AML-193 (cell line): Measurements from ENCODE around the gene MRC2.
A peak's percentile ranks its signal among the peaks of the same experiment; 100 is the strongest.

Experiments
- DNase-seq, 2 experiments: peaks; one replicate each; lab custom pipeline; 2025; lab: John Stamatoyannopoulos, UW

MRC2 gene

DNA sequence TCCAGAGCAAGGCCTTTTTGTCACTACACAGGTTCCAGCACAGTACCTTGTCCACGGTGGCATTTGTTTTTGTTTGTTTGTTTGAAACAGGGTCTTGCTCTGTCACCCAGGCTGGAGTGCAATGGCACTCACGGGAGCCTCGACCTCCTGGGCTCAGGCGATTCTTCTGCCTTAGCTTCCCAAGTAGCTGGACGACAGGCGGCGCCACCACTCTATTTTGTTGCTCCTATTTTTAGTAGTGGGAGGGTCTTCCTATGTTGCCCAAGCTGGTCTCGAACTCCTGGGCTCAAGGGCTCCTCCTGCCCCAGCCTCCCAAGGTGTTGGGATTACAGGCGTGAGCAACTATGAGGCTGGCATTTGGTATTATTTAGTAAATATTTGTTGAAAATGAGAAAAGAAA, 10.3 kb downstream of the MRC2 start:
- DNase-seq: no peak

DNA sequence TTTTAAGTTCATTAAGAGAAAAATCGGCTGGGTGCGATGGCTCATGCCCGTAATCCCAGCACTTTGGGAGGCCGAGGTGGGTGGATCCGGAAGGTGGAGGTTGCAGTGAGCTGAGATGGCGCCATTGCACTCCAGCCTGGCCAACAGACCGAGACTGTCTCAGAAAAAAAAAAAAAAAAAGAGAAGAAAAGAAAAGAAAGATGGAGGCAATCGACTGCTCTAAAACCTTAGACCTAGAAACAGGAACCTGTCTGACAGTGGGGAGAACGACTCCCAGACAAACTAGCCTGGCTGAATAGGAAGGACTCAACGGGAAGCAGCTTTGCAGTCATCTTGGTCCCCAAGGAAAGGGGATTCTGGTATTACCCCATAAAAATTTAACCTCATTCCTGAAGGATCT, 13.7 kb downstream of the MRC2 start:
- no peak for DNase-seq

DNA sequence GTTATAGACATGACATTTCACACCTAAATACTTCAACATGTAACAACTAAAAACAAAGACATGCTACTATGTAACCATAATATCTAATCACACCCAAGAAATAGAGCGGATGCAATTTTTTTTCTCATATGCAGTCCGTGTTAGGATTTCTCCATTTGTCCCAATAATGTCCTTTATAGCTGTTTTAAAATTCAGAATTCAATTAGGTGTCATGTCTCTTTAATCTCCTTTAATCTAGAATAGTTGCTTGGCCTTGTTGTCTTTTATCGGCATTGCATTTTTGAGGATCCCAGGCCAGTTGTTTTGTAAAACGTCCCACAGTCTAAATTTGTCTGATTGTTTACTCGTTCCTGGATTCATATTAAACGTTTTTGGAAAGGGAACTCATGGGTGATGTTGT, 14.5 kb downstream of the MRC2 start:
- DNase-seq: no peak

DNA sequence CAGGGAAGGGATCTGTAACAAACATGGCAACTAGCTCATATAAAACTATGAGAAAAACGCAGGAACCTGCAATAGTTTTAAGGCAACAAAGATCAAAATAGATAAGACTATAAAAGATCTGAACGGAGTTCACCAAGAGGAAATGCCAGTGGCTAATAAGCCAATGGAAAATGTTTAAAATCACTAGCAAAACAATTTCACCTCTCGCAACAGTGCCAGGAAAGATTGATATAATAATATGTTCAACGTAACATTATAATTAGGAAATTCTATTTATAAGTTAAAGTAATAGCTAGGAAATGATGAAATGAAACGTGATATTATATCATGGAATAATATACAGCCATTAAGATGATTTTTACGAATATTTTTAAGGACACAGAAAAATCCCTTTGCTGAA, 16.0 kb downstream of the MRC2 start:
- DNase-seq: no peak

DNA sequence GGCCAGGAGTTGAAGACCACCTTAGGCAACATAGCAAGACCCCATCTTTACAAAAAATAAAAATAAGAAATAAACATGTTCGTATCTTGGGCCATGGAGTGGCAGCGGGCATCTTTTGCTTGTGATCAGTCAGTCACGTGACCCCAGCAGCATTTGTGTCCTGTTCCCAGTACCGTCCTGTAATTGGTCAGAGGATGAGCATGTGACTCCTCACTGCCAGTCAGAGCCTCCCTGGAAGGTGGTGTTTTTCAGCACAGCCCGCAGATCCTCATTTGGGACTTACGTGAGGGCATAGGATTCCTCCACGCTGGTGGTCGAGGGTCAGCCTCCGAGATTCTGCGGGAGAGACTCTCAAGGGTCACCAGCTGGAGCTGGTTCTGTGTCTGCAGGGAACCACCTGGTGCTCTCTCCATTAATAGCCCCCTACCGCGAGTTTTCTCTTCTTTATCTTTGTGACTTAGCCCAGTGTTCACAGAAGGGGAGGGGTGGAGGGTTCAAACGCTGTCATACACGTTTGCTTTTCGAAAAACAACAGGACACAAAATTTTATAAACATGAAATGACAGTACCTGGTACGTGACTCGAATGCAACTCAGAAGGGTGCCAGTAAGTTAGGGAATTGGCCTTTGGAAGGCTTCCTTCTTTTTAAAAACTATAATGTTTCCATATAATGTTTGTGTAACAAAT, 17.2 kb downstream of the MRC2 start:
- no peak for DNase-seq

DNA sequence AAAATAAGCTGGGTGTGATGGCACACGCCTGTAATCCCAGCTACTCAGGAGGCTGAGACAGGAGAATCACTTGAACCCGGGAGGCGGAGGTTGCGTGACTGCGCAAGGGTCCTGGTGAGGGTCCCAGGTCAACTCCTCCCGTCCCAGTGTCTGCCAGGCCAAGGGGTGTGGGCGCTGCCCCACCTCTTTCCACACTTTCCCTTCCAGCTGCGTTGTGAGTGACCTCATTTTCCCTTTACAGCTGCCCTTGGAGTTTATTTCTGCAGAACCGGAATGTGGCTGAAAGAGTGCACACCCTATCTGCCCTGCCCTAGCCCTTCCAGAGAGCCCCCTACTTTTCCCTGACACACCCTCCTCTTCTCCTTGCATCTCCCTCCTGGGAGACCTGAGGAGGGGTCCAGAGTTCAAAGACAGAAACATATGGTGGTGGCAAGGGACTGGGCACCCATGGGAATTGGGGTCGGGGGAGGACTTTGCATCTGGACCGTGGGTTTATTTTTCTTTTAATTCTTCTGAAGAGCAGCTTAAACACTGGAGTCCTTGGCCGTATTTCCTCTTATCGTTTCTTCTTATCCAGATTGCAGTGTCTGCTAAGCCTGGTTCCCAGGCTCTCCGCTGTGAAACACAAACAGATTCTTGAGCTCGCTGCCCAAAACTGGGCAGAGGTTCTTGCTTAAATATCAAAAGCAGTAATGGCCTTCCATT, 20.9 kb downstream of the MRC2 start:
- no peak for DNase-seq

DNA sequence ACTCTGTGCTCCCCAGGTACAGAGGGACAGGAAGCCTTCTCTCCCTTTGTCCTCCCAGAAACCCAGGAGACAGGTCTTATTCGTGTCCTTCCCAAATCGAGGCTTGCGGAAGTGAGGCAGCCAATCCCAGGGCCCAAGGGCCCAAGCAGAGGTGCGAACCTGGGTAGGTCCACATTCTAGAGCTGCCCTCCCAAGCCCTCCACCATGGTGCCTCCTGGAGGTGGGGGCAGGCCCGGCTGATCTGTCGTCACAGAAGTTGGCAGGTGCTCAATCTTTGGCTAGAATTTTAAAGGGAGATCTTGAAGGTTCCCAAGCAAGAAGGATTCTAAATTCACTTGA, 21.5 kb downstream of the MRC2 start:
- no peak for DNase-seq

DNA sequence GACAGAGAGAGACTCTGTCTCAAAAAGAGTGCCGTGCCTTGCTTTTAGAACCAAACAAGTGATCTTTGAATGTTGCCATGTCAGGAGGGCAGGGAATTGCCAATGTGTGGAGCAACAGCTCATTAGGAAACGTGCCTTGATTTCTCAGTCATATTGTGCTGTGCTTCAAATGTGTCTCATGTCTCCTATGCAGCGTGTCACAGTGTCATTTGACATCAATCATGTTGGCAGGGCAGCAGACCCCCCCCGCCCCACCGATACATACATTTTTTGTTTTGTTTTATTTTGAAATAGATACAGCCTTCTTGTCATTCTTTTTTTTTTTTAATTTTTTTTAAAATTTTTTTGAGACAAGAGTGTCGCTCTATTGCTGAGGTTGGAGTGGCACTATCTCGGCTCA, 22.1 kb downstream of the MRC2 start:
- DNase-seq: no peak

DNA sequence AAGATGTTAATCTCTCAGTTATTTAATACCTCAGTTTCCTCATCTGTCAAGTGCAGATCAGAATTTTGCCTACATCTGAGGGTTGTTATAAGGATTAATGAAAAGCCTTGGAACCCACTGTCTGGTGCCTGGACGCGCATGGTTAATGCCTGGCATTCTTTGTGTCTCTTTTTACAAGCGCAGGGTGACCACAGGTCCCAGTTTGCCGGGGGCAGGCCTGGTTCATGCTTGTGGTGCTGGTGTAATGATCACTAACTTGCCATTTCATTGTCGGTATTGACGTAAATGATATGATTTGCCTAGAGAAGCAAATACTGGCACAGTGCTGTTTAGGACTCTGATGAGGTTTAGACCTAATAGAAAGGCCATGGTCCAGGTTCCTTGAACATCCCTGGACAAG, 23.1 kb downstream of the MRC2 start:
- DNase-seq: no peak

DNA sequence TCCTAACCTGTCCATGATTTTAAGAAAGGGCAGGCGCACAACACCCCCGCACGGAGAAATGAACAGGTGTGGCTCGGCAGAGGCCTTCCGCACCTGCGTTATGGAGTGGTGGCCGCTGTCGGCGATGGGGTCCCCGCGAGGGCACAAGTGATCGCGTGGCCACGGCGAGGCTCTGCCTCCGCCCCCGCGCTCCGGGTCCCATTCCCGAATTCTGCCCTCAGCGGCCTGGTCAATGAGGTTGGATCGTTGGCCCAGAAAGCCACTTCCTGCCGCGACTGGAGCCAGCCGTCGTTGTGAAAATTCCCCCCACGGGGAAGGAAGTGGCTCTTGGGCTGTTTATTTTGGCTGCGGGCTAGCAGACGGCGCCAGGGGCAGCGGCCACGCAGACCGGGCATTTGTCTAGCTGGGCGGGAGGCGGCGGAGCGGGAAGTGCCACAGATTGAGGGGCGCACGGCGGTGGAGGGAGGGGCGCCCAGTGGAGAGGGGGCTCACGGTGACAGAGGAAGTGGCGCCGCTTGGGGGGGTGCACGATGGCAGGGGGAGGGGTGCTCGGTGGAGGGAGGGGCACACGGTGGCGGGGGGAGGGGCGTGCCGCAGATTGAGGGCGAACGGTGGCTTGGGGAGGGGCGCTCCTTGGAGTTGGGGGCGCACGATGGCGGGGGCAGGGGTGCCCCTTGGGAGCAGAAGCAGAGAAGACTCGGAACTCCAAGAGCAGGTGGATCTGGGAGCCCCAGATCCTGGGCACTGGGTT, 25.0 kb downstream of the MRC2 start:
- DNase-seq: peak; percentile 90 to 92

DNA sequence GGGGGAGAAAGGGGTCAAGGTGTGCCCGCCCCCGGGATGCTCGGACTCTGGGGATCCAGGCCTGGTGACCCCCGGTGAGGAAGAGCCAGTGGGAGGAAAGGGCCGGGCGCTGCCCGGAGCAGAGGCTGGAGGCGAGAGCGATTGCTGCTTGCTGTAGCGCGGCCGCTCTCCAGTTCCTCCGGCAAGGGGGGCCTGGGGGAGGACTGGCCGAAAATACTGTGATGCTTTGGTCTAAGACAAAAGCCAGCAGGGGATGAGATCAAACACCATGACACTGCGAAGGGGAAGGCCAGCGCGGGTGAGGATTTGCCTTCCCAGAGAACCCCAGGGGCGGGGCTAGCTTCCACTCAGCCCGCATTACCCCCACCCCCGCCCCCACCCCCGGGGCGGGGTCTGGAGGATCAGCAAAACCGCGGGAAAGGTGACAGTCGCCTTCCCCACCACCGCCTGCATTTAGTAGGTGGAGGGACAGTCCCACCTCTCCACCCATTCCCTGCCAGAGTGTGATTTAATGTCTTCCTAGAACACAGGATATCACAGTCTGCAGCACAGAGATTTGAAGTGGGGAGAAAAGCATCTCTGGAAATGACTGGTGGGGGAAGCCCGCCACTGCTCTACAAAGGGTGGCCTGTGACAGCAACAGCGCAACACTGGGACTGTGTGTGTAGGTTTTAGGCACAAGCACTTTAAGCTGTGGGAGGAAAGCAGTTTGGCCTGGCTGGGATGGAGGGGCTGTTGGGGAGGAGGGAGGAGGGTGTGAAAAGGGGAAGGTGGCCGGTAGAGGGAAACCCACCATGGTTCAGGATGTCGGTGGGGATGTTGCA, 25.7 kb downstream of the MRC2 start:
- peak; percentile 39 to 43 for DNase-seq

DNA sequence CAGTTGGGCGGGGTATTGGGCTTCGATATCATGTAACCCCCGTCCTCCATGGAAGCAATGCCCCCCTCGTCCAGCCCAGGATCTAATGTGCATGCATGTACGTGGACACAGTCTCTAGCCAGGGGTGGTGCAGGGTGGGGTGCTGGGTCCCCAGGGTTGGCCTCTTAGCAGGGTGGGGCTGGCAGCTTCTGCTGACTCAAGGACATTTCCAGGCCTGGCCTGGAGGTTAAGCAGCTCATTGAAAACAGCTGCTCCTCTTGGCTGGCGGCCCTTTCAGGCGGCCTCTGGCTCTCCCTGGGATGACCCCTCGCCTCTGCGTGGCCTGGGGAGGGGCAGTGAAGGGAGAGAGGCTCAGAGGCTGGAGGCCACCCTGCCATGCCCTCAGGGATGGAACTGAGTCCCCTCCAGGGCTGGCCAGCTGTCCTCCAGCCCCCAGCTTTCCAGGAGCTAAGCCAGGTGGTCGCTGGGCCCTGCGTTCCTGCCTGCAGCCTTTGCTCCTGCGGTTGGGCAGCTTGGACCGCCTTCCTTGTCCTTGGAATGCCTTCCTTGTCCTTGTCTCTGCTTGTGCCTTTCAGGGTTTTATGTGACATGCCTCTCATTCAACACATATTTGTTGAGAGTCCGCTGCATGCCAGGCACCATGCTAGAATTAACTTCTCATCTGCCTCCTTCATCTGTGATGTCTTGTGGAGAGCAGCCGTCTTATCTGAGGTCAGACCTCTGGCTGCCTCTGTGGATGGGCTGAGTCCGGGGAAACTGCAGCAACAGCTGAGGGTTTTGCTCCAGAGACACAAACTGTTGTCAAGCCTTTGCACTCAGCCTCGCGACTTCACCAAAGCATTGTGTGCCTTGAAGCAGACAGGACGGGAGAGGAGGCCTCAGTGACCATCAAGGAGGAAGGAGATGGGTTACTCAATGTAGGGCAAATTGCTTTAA, 26.6 kb downstream of the MRC2 start:
- DNase-seq: peak; percentile 68 to 72

DNA sequence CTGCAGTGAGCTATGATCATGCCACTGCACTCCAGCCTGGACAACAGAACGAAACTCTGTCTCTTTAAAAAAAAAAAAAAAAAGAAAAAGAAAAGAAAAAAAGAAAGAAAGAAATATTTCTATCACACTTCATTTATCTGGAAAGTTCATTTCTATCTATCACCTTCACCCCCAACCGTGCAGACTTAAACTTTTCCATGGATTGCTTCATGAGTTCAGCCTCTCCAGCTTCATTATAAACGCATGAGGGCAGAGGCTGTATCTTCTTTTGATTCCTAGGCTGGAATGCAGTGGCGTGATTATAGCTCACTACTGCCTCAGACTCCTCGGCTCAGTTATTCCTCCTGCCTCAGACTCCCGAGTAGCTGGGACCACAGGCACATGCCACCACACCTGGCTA, 28.2 kb downstream of the MRC2 start:
- DNase-seq: no peak

DNA sequence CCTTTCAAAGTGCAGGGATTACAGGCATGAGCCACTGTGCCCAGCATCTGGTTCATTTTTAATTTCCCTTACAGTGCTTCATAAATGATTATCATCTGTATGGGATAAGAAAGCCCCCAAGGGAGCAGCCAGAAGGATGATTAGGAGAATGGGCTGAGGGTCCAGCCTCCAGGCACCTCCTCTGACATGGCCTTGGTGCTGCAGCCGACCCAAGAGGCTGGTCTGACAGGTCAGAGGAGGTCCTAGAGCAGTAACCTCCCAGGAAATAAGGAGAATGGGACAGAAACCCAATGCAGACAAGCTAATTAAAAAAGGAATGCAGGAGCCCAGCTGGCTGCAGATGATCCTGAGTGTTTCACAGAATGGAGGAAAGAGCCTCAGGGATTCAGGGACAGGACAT, 29.0 kb downstream of the MRC2 start:
- DNase-seq: no peak

DNA sequence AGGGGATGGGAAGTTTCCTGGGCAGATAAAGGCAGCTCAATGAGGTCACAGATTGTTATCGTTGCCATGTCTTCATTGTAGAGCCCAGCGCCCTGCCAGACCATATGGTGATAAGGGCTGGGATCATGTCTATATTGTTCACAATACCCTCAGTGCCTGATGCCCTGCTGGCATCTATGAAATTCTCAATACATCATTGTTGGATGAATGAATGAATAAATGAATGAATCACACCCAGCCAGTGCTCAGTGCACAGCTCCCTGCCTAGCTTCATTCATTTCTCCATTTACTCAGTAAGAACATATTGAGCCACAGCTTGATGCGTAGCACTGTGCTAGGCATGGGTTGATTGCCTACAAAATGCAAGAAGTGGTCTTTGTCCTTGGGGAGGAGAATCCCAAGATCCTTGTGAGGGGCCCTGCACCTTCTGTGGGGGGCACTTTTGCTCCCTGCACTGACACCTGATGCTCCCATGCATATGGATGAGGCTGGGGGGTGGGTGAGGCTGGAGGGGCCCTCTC, 29.7 kb downstream of the MRC2 start:
- no peak for DNase-seq

DNA sequence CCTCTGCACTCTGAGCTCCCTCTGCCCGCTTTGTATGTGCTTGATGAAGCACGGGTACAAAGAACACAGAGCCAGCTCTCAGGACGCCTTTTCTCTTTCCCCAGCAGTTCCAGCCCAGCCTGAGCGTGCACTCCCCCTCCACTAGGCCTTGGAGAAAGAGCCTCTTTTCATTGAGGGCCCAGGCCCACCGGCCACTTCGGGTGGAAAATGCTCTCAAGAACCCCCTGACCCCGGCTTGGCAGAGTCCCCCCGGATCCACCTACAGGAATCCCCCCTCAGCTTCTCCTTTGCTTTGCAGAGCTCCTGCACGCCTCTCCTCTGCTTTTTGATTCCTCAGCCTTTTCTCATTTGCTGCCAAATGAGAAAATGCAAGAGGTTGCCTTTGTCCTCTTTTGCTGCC, 30.2 kb downstream of the MRC2 start:
- DNase-seq: no peak

DNA sequence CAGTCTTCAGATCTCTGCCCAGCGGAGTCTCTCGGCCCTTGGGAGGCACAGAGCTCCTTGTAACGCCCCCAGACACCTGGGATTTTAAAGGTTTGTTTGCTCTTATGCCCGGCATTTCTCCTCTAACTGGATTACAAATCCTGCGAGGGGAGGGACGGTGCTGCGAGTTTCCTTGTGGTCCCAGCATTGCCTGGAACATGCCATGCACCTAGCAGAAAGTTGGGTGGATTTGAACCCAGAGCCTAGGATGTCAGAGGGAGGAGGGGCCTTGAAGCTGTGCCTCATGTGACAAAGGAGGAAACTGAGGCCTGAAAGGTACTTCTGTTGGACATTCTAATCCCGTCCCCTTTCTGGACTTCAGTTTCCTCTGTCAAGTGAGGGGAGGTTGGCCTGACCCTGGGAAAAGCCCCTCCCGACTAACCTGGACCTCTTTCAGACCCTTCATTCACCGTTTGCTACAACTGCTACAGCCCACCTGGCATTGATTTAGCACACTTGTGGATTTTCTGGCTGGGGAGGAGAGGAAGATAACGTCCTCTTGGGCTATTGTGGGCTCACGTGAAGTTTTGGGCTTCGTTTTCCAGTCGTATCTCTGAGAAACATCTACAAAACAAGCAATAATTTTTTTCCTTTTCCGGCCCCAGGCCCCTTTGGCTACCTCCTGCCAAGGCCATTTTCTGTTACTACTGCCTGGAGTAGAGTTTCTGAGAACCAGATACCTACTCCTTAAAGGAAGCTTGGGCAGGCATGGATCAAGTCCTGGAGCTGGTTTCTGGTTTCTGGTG, 30.9 kb downstream of the MRC2 start:
- no peak for DNase-seq

DNA sequence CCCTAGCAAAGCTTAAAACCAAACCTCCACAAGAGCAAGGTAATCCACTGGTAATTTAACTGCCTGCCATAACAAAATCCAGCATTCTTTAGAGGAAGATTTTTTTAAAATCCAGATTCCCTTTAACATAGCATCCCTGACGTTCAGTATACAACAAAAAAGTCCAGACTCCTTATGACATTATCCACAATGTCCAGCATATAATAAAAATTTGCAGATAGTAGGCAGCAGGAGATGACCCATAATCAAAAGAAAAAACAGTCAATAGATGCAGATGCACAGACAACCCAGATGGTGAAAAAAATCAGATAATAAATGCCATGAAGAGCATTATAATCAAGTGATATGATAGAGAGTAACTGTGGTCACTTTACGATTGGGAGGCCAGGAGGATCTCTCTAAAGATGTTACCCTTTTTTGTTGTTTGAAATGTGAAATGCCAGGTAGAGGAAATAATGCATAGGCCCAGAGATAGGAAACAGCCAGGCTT, 33.2 kb downstream of the MRC2 start:
- no peak for DNase-seq

DNA sequence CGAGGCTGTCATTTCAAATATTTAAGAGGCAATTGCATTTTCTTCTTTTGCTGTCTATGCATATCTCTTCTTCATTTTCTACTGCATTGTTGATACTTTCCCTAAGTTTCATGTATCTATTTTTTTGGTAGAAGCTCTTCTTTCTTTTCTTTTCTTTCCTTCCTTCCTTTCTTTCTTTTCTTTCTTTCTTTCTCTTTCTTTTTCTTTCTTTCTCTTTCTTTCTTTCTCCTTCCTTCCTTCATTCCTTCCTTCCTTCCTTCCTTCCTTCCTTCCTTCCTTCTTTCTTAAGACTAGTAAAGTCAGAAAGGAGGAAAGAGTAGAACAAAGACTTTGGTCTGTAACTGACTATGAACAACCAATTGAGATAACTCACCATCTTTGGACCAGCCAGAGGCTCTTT, 33.9 kb downstream of the MRC2 start:
- no peak for DNase-seq

DNA sequence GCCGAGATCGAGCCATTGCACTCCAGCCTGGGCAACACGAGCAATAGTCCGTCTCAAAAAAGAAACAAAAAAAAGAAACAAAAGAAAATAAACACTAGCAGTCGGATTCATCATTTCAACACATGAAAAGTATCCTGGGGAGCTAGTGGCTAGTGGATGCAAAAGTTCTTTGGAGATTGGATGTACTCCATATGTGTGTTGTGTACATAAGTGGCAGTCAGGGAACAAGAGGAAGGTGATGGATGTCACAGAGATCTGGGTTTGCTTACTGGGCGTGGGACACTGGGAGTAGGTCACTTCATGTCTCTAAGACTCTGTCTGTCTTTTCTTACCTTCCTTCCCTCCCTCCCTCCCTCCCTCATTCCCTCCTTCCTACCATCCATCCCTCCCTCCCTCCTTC, 35.4 kb downstream of the MRC2 start:
- no peak for DNase-seq
